ENCODE measurements around the gene TPM4. TPM values are rescaled to one million over a fixed set of nuclear protein-coding genes. Genes with fewer than 3 reads are reported as not detected.

TPM4 gene
- total RNA-seq, 2 donors from 2014 or later, result 261 to 279 TPM

GRCh38 chr19:16045893-16046292, 30.4 kb upstream of the TPM4 start:
- Mint-ChIP-seq H3K27ac (no peak overlapping the region), H3K36me3 (ENCODE audit: low read depth) (no peaks in the 10 kb centered on the region), H3K27me3 (no peaks in the 10 kb centered on the region), H3K4me3 (no peak overlapping the region), H3K4me1 (peaks cover 18% of the 10 kb centered on the region)
- no peaks in the 10 kb centered on the region for H3K9me3 ChIP-seq (ENCODE audit: control insufficient read depth, low read length, poor library complexity, severe bottlenecking)
- ATAC-seq, result no peak
- DNase-seq, result no peak

DNA sequence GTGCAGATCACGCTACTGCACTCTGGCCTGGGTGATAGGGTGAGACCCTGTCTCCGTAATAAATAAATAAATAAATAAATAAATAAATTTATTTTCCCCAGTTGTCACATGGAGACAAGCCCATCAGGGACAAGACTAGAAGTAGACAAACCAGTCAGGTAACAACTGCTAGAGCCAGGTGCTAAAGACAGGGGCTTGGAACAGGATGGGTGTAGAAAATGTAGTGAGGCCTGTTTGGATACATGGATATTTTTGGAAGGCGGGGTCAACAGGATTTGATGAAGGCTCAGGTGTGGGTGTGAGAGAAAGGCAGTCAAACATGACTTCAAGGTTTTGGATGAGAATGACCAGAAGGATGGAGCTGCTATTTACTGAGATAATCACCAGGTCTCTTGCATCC, 27.7 kb upstream of the TPM4 start:
- Mint-ChIP-seq H3K27me3 (no peaks in the 10 kb centered on the region), H3K36me3 (ENCODE audit: low read depth) (no peaks in the 10 kb centered on the region), H3K4me3 (no peak overlapping the region), H3K27ac (no peak overlapping the region), H3K4me1 (peaks cover 10% of the 10 kb centered on the region)
- no peaks in the 10 kb centered on the region for H3K9me3 ChIP-seq (ENCODE audit: control insufficient read depth, low read length, poor library complexity, severe bottlenecking)
- ATAC-seq (no peak), DNase-seq (no peak)

- no peaks in the 10 kb centered on the region for H3K9me3 ChIP-seq (ENCODE audit: control insufficient read depth, low read length, poor library complexity, severe bottlenecking)
- no peaks in the 10 kb centered on the region for H3K36me3 Mint-ChIP-seq (ENCODE audit: low read depth)
- H3K27me3 Mint-ChIP-seq, result no peaks in the 10 kb centered on the region
- DNase-seq, result peak in 2 of 3 donors; percentile 23 to 24
- H3K4me3 Mint-ChIP-seq, result peak overlapping the region; percentile 34
- no peak overlapping the region for H3K27ac Mint-ChIP-seq
- peaks cover 12% of the 10 kb centered on the region for H3K4me1 Mint-ChIP-seq
- peak; percentile 100 for ATAC-seq
Observed at GRCh38 chr19:16051254-16052025, 24.9 kb upstream of the TPM4 start.

- Mint-ChIP-seq H3K4me1 (peaks cover 11% of the 10 kb centered on the region), H3K27ac (no peak overlapping the region), H3K4me3 (no peak overlapping the region), H3K36me3 (ENCODE audit: low read depth) (no peaks in the 10 kb centered on the region), H3K27me3 (no peaks in the 10 kb centered on the region)
- DNase-seq (no peak), ATAC-seq (no peak)
- H3K9me3 ChIP-seq (ENCODE audit: control insufficient read depth, low read length, poor library complexity, severe bottlenecking), result no peaks in the 10 kb centered on the region
Observed at GRCh38 chr19:16052353-16052752, 23.9 kb upstream of the TPM4 start.

DNA sequence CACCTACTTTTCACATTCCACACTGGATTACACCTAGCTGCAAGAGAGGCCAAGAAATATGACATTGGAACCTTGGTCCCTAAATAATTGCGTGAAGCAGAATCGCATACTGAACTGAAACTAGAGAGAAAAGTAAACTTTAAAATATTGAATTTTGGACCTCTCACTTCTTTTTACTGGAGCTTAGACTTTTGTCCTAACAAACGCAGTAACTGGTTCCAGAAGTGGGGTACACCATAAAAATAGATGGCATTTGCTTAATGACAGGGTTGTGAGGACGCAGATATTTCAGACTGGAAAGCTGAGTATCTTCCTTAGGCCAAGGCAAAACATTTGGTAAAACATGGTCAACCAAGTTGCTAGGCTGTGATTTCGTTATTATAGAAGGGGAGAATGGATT, 19.2 kb upstream of the TPM4 start:
- Mint-ChIP-seq H3K4me3 (no peak overlapping the region), H3K27ac (no peak overlapping the region), H3K4me1 (peaks cover 7% of the 10 kb centered on the region), H3K27me3 (no peaks in the 10 kb centered on the region), H3K36me3 (ENCODE audit: low read depth) (no peaks in the 10 kb centered on the region)
- ATAC-seq (no peak), DNase-seq (no peak)
- no peaks in the 10 kb centered on the region for H3K9me3 ChIP-seq (ENCODE audit: control insufficient read depth, low read length, poor library complexity, severe bottlenecking)

DNA sequence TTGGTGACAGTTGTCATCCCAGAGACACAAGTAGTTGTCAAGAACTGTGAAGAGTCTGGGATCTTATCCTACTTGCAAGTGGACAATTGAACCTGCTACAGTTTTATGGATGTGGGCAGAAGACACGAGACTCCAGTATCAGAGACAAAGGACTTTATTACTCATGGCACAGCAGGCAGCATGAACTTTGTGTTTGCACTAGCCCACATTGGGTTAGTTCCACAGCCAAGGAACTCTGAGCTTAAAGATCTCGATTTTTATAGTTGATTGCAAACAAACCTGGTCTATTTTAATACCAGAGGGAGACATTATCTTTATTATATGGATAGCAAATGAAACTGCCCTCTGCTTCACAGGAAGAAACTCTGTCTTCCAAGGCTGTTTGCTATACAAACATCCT, 16.0 kb upstream of the TPM4 start:
- H3K4me3 Mint-ChIP-seq, result no peak overlapping the region
- ATAC-seq, result no peak
- no peak for DNase-seq
- no peak overlapping the region for H3K27ac Mint-ChIP-seq
- no peaks in the 10 kb centered on the region for H3K27me3 Mint-ChIP-seq
- no peaks in the 10 kb centered on the region for H3K36me3 Mint-ChIP-seq (ENCODE audit: low read depth)
- H3K4me1 Mint-ChIP-seq, result peaks cover 12% of the 10 kb centered on the region
- no peaks in the 10 kb centered on the region for H3K9me3 ChIP-seq (ENCODE audit: control insufficient read depth, low read length, poor library complexity, severe bottlenecking)

DNA sequence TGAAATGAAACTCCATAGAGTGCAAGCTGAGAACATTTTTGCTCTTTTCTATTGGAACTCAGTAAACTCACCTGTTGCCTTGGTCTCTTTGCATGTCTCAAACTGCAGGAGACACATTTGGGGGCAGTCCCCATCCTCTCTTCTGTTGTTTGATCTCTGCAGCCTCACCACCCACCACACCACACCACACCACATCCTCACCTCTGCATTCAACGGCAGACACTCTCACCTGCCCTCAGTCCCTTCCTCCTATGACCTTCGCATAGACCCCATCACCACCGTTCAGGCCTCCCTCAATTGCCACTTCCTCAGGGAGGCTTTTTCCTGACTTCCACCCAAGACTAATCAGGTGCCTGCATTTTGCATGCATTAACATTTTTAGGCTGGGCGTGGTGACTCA, 14.4 kb upstream of the TPM4 start:
- DNase-seq, result no peak
- ATAC-seq, result peak; percentile 75
- H3K4me1 Mint-ChIP-seq, result peaks cover 19% of the 10 kb centered on the region
- H3K27me3 Mint-ChIP-seq, result no peaks in the 10 kb centered on the region
- H3K9me3 ChIP-seq (ENCODE audit: control insufficient read depth, low read length, poor library complexity, severe bottlenecking), result no peaks in the 10 kb centered on the region
- no peak overlapping the region for H3K27ac Mint-ChIP-seq
- H3K4me3 Mint-ChIP-seq, result no peak overlapping the region
- no peaks in the 10 kb centered on the region for H3K36me3 Mint-ChIP-seq (ENCODE audit: low read depth)

DNA sequence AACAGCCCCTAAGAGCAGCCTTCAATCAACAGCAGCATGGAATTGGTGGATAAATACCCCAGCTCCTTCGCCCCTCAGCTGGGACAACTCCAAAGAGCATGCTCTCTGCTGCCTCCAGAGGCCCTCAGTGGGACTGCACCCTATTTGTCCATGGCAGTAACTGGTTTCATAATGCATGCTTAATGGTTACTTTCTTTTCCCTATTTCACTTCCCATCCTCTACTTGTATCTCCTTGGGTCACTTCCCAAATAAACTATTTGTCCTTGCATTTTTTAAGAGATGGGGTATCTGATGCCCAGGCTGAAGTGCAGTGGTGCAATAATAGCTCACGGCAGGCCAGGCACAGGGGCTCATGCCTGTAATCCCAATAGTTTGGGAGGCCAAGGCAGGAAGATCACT, 13.5 kb upstream of the TPM4 start:
- Mint-ChIP-seq H3K27me3 (no peaks in the 10 kb centered on the region), H3K4me1 (peaks cover 19% of the 10 kb centered on the region), H3K36me3 (ENCODE audit: low read depth) (no peaks in the 10 kb centered on the region), H3K27ac (no peak overlapping the region), H3K4me3 (no peak overlapping the region)
- ATAC-seq, result peak; percentile 82
- no peaks in the 10 kb centered on the region for H3K9me3 ChIP-seq (ENCODE audit: control insufficient read depth, low read length, poor library complexity, severe bottlenecking)
- peak; percentile 54 to 65 (median 58) for DNase-seq

DNA sequence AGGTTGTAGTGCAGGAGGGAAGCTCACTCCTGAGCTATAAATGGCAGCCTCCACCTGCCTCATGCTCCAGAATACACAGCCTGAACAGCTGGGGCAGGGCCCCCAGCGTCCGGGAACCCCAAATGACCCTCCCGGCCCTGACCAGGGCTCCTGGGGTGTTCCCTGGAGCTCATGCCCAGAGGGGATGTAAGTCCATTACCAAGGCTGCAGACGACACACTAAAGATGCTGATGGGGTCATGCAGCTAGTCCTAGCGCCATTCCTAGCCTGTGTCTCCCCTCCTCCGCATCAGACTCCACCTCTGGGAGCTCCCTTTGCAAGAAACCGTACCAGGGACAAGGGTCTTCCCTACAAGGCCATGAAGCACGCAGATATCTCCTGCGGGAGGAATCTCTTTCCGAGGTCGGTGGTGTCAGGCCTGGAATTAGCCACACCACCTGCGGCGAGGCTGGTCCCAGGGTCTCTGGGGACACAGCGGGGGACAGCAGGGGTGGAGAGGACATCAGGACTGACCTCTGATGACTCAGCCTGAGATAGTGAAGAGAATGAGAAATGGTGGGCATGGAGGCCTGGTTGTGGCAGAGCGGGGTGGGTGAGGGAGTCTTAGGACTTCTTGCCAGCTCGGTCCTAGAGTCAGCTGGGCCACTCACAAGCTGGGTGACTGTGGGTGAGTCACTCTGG, 11.9 kb upstream of the TPM4 start:
- H3K36me3 Mint-ChIP-seq (ENCODE audit: low read depth), result no peaks in the 10 kb centered on the region
- H3K9me3 ChIP-seq (ENCODE audit: control insufficient read depth, low read length, poor library complexity, severe bottlenecking), result no peaks in the 10 kb centered on the region
- ATAC-seq, result no peak
- H3K4me3 Mint-ChIP-seq, result no peak overlapping the region
- peaks cover 19% of the 10 kb centered on the region for H3K4me1 Mint-ChIP-seq
- H3K27me3 Mint-ChIP-seq, result no peaks in the 10 kb centered on the region
- no peak for DNase-seq
- H3K27ac Mint-ChIP-seq, result peak overlapping the region; percentile 39

DNA sequence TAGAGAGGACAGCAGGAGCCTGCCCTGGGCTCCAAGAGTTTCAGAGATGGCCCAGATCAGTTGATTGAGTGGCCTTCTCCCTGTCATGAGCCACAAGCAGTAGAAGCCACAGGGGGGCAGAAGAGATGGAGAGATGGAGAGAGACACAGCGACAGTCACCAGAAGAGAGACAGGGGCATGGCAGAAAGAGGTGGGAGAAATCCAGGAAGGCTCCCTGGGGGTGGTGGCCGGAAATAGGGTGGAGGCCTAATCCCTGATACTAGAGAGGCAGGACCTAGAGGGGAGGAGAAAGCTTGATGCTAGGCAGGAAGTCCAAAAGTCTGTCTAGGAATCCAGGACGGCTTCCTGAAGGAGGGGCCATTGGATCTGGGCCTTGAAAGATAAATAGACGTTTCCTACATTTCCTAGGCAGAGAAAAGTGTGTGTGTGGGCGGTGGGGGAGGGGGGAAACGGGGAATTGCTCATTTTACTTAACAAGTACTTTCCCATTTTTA, 9.6 kb upstream of the TPM4 start:
- Mint-ChIP-seq H3K36me3 (ENCODE audit: low read depth) (no peaks in the 10 kb centered on the region), H3K4me3 (peak overlapping the region; percentile 28), H3K27ac (peak overlapping the region; percentile 47), H3K4me1 (peaks cover 24% of the 10 kb centered on the region), H3K27me3 (no peaks in the 10 kb centered on the region)
- H3K9me3 ChIP-seq (ENCODE audit: control insufficient read depth, low read length, poor library complexity, severe bottlenecking), result no peaks in the 10 kb centered on the region
- no peak for ATAC-seq
- DNase-seq, result no peak

GRCh38 chr19:16067205-16067938, 8.9 kb upstream of the TPM4 start:
- ATAC-seq (no peak), DNase-seq (no peak)

DNA sequence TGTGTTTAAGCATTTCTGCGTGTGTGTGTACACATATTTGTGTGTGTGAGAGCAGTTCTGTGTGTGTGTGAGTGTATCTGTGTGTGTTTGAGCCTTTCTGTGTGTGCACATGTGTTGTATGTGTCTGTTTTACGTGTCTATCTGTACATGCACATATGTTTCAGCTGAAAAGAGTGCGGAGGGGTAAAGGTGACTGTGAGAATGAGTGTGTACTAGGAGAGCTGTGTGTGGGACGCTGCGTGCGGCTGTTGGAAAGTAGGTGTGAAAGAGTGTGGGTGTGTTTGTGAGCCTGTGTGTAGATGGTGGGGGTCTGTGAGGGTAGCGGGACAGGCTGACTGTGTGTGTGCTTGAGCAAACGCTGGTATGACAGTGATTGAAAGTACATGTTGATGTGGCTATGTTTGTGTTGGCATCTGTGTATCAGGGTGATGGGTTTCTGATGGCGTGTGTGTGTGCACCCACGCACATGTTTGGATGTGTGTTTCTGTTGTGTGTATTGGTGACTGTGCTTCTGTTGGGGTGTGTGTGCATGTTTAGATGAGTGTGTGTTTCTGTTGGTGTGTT, 7.5 kb upstream of the TPM4 start:
- H3K36me3 Mint-ChIP-seq (ENCODE audit: low read depth), result no peaks in the 10 kb centered on the region
- ATAC-seq (no peak), DNase-seq (no peak)
- H3K4me1 Mint-ChIP-seq, result peaks cover 22% of the 10 kb centered on the region
- no peaks in the 10 kb centered on the region for H3K27me3 Mint-ChIP-seq
- H3K27ac Mint-ChIP-seq, result no peak overlapping the region
- H3K4me3 Mint-ChIP-seq, result no peak overlapping the region
- no peaks in the 10 kb centered on the region for H3K9me3 ChIP-seq (ENCODE audit: control insufficient read depth, low read length, poor library complexity, severe bottlenecking)

More at GRCh38 chr19:16067205-16067938, 8.9 kb upstream of the TPM4 start:
- Mint-ChIP-seq H3K4me1 (peaks cover 23% of the 10 kb centered on the region), H3K36me3 (ENCODE audit: low read depth) (no peaks in the 10 kb centered on the region), H3K4me3 (no peak overlapping the region), H3K27ac (no peak overlapping the region), H3K27me3 (no peaks in the 10 kb centered on the region)
- no peaks in the 10 kb centered on the region for H3K9me3 ChIP-seq (ENCODE audit: control insufficient read depth, low read length, poor library complexity, severe bottlenecking)

DNA sequence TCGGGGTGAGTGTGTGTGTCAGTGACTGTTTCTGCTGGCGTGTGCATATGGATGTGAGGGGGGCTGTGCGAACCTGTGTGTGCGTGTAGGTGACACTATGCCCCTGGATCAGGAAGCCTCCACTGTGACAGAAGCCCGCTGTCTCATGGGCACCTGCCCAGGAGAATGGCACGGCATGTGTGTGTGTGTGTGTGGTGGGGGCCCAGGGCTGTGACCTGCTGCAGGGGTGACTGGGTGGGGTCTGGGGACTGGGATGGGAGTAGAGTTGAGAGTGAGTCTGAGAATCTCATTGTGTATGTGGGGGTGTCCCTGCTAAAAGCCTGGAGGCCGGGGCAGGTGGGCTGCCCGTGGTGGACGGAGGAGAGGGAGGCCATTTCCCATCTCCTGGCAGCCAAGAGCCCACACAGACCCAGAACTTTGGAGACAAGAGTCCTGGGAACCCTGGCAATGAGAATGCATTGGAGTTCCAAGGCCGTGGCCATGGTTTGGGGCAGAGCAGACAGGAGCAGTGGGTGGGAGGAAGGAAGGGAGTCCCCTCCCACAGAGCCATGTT, 6.4 kb upstream of the TPM4 start:
- no peak overlapping the region for H3K4me3 Mint-ChIP-seq
- peaks cover 32% of the 10 kb centered on the region for H3K4me1 Mint-ChIP-seq

More for the DNA sequence above, 6.4 kb upstream of the TPM4 start:
- ATAC-seq, result peak; percentile 9
- Mint-ChIP-seq H3K27ac (no peak overlapping the region), H3K27me3 (no peaks in the 10 kb centered on the region), H3K36me3 (ENCODE audit: low read depth) (no peaks in the 10 kb centered on the region)
- DNase-seq, result no peak
- no peaks in the 10 kb centered on the region for H3K9me3 ChIP-seq (ENCODE audit: control insufficient read depth, low read length, poor library complexity, severe bottlenecking)
